Spleen (tissue), 11 donors: ENCODE results near the gene MYO7A. TPM values are rescaled to one million over a fixed set of nuclear protein-coding genes. Genes with fewer than 3 reads are reported as not detected.

Experiments
- DNase-seq: peaks from one replicate; pipeline ENCODE4 v3.0.0-alpha.2; 2020
- H3K27ac ChIP-seq, 8 donors: fragments of 200-600 bp; sonication (generic) in 7 of 8; 1 replicate in 4 of 8; 2 replicates in 4 of 8; pipeline versions ENCODE4 v1.5.0 to v1.8.0; 2016 to 2021; ENCODE audit warnings: inconsistent platforms in 4 of 8, mild to moderate bottlenecking in 4 of 8, moderate library complexity in 1 of 8
- H3K27me3 ChIP-seq, 7 donors: fragments of 200-600 bp; sonication (generic) in 6 of 7; replicated peaks in 1 of 7; 1 replicate in 4 of 7; 2 replicates in 3 of 7; pipeline versions ENCODE4 v1.5.0 to v1.8.0; 2016 to 2021; ENCODE audit warnings: inconsistent platforms in 3 of 7, mild to moderate bottlenecking in 1 of 7
- H3K36me3 ChIP-seq, 6 donors: fragments of 200-600 bp; sonication (generic) in 5 of 6; 1 replicate in 4 of 6; 2 replicates in 2 of 6; pipeline versions ENCODE4 v1.5.0 to v1.8.0; 2016 to 2021; ENCODE audit warnings: inconsistent platforms in 2 of 6
- H3K4me1 ChIP-seq, 6 donors: fragments of 200-600 bp; sonication (generic) in 5 of 6; 1 replicate in 3 of 6; 2 replicates in 3 of 6; pipeline versions ENCODE4 v1.5.0 to v1.8.0; 2016 to 2021; ENCODE audit warnings: inconsistent platforms in 3 of 6
- H3K4me3 ChIP-seq, 8 donors: fragments of 200-600 bp; sonication (generic) in 7 of 8; 1 replicate in 4 of 8; 2 replicates in 4 of 8; pipeline versions ENCODE4 v1.5.0 to v1.8.0; 2016 to 2021; ENCODE audit warnings: inconsistent platforms in 4 of 8, mild to moderate bottlenecking in 4 of 8, moderate library complexity in 2 of 8
- H3K9me3 ChIP-seq, 8 donors: fragments of 200-600 bp; sonication (generic) in 7 of 8; 1 replicate in 4 of 8; 2 replicates in 4 of 8; pipeline versions ENCODE4 v1.5.0 to v1.8.0; 2016 to 2021; ENCODE audit warnings: inconsistent platforms in 4 of 8
- POLR2A ChIP-seq, 3 donors: fragments of 450-650 bp; IDR thresholded peaks; one replicate each; pipeline ENCODE4 v1.5.1; 2017; ENCODE audit warnings: antibody characterized with exemption in 3 of 3, mild to moderate bottlenecking in 1 of 3
- POLR2AphosphoS5 ChIP-seq, 3 donors: sonication (generic); formaldehyde crosslinking; IDR thresholded peaks; one replicate each; pipeline ENCODE4 v1.5.1; 2017; ENCODE audit warnings: antibody characterized with exemption in 3 of 3
- WGBS, 5 donors: extraction: QIAGEN DNeasy Blood & Tissue Kit in 3 of 5; methylation state at CpG; one replicate each; pipeline versions ENCODE4 v1.1.5 to v1.1.7; 2013 to 2018; 5-methylcytosine and 5-hydroxymethylcytosine counted together
- intact Hi-C: fragments of 100-400 bp; cut with DNase I; formaldehyde crosslinking; loops from one replicate; pipeline ENCODE4 v1.15.0; 2023; ENCODE audit warnings: low total_unique reads
- polyA plus RNA-seq, 3 donors: library from polyadenylated mRNA; stranded (reverse); fragments of 200-250 nt; gene quantifications; one replicate each; pipeline ENCODE4 v1.2.1, GENCODE V29; 2013
- total RNA-seq, 7 donors: library from RNA; depleted of rRNA in 3 of 7; stranded (reverse); fragments of >200 nt in 3 of 7; fragmentation: NEBNext Ultra II Directional in 4 of 7; extraction: Animal tissue kit (Norgen Biotek cat#: 25700) in 4 of 7; gene quantifications; one replicate each; pipeline versions ENCODE4 v1.1.0 to v1.2.1, GENCODE V29; 2016 to 2021
- TF ChIP-seq, protein P1 (sequence below), 11 experiments: fragments of 200-600 bp in 7 of 11; fragments of 450-650 bp in 4 of 11; sonication (generic) in 4 of 11; IDR thresholded peaks in 8 of 11; conservative IDR thresholded peaks in 3 of 11; 1 replicate in 7 of 11; 2 replicates in 4 of 11; pipeline versions ENCODE4 v1.4.0 to v1.8.0; 2016 to 2021; ENCODE audit warnings: antibody characterized with exemption in 11 of 11, inconsistent platforms in 4 of 11, mild to moderate bottlenecking in 1 of 11
- donor health status: healthy with polysubstance abuse.
- donor health status: DM: no; HTN: no; CAD: no; lungs with moderate emphysema.
- donor health status: DM: no; HTN: no; CAD: no.
- donor health status: Bipolar disorder and iron deficiency.
- donor health status: healthy.
- donor health status: DM: no; HTN: no; CAD: no.
- donor health status: DM: yes; HTN: yes; CAD: no.

The MYO7A gene
- total and polyA plus RNA-seq, 10 donors, result 3.5 to 147 (median 33.0) TPM

DNA sequence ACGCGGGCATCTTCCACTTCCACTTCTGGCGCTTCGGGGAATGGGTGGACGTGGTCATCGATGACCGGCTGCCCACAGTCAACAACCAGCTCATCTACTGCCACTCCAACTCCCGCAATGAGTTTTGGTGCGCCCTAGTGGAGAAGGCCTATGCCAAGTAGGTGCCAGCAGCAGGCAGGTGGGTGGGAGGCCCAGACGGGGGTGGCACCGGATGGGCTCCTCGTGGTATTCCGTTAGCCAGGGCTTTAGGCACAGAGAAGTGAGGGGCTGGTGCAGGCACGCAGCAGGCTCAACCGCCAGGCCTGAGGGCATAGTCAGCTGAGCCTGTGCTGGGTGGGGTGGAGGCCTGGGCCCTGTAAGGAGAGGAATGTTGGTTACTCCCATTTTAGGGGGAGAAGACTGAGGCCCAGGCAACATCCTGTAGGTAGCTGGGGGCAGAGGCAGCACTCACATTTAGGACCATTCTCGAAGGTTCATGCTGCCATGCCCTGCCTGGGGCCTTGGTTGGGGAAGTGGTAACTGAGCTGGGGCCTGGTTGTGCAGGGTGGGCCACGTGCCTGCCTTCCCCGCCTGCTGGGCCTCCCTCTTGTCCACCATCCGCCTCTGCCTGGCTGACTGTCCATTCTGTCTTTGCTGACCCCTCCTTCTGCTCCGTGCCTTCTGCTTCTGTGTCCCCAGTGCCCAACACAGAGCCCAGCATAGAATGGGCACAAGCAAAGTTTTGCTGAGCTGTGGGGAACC, 15.2 kb upstream of the MYO7A start:
- Histone ChIP-seq H3K4me3 (no peak overlapping the region), H3K36me3 (no peaks in the 10 kb centered on the region), H3K27ac (no peak overlapping the region), H3K27me3 (no peaks in the 10 kb centered on the region), H3K4me1 (peaks cover 0 to 4% (median 0%) of the 10 kb centered on the region in 6 donors), H3K9me3 (no peaks in the 10 kb centered on the region)
- DNase-seq, result no peak
- 91 to 94% (median 93%) methylated on average over 13 to 20 of the region's 20 CpGs for WGBS, 5 donors
- intact Hi-C loops, result no loop called here
- TF ChIP-seq POLR2A (IDR thresholded peaks at IDR 0.05) (no peak), POLR2AphosphoS5 (IDR thresholded peaks at IDR 0.05) (no peak)
- TF ChIP-seq, protein P1, sequence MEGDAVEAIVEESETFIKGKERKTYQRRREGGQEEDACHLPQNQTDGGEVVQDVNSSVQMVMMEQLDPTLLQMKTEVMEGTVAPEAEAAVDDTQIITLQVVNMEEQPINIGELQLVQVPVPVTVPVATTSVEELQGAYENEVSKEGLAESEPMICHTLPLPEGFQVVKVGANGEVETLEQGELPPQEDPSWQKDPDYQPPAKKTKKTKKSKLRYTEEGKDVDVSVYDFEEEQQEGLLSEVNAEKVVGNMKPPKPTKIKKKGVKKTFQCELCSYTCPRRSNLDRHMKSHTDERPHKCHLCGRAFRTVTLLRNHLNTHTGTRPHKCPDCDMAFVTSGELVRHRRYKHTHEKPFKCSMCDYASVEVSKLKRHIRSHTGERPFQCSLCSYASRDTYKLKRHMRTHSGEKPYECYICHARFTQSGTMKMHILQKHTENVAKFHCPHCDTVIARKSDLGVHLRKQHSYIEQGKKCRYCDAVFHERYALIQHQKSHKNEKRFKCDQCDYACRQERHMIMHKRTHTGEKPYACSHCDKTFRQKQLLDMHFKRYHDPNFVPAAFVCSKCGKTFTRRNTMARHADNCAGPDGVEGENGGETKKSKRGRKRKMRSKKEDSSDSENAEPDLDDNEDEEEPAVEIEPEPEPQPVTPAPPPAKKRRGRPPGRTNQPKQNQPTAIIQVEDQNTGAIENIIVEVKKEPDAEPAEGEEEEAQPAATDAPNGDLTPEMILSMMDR (IDR thresholded peaks at IDR 0.05 in 8 of 11, conservative IDR thresholded peaks at IDR 0.05 in 3 of 11), result no peak

DNA sequence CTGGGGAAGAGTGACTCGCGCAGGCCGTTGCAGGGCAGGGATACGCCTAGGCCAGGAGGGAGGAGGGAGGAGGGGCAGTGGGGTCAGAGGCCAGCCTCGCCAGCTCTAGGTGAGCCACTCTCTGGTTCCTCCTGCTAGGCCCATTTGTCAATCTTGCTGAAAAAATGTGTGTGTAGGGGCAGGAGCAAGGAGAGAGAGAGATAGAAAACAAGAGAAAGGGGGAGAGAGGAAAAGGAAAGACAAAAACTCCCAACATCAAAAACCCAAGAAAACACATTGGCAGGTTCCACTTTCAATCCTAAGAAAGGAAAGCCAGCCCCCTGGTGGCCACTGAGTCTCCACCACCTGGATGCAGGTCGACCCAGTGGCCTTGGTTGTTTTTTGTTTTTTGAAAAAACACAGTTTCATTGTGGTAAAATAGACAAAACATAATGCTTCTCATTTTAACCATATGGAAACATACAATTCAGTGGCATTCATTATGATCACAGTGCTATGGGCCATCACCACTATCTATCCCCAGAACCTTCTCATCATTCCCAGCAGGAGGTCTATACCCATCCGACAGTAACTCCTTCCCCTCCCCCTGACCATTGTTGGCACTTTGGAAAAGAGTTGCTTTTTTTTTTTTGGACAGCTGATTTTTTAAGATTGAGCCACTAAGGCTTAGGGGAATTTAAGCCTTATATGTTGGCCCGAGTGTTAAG, 14.5 kb upstream of the MYO7A start:
- TF ChIP-seq, protein P1 (IDR thresholded peaks at IDR 0.05 in 8 of 11, conservative IDR thresholded peaks at IDR 0.05 in 3 of 11), result peak in 7 of 11 experiments; percentile 9 to 52 (median 47)
- no peak for TF ChIP-seq POLR2AphosphoS5 (IDR thresholded peaks at IDR 0.05)
- WGBS, 5 donors, result 68 to 81% (median 73%) methylated on average over 8 of the region's 8 CpGs
- Histone ChIP-seq H3K9me3 (no peaks in the 10 kb centered on the region), H3K36me3 (peaks cover 0 to 7% (median 0%) of the 10 kb centered on the region in 6 donors), H3K27ac (no peak overlapping the region), H3K4me1 (no peaks in the 10 kb centered on the region), H3K4me3 (no peak overlapping the region), H3K27me3 (no peaks in the 10 kb centered on the region)
- intact Hi-C loops, result no loop called here
- no peak for DNase-seq

GRCh38 chr11:77114089-77114463, 14.0 kb upstream of the MYO7A start:
- Histone ChIP-seq H3K27me3 (no peaks in the 10 kb centered on the region), H3K4me1 (no peaks in the 10 kb centered on the region), H3K36me3 (peaks cover 0 to 7% (median 0%) of the 10 kb centered on the region in 6 donors), H3K4me3 (no peak overlapping the region), H3K9me3 (no peaks in the 10 kb centered on the region), H3K27ac (no peak overlapping the region)
- intact Hi-C loops, result no loop called here
- DNase-seq, result no peak
- 91 to 95% (median 94%) methylated on average over 13 of the region's 13 CpGs for WGBS, 5 donors
- TF ChIP-seq POLR2AphosphoS5 (IDR thresholded peaks at IDR 0.05) (no peak), POLR2A (IDR thresholded peaks at IDR 0.05) (no peak)
- TF ChIP-seq, protein P1 (IDR thresholded peaks at IDR 0.05 in 8 of 11, conservative IDR thresholded peaks at IDR 0.05 in 3 of 11), result no peak

- Histone ChIP-seq H3K9me3 (no peaks in the 10 kb centered on the region), H3K4me3 (no peak overlapping the region), H3K27me3 (no peaks in the 10 kb centered on the region), H3K4me1 (no peaks in the 10 kb centered on the region), H3K27ac (no peak overlapping the region), H3K36me3 (peaks cover 0 to 7% (median 0%) of the 10 kb centered on the region in 6 donors)
- no peak for DNase-seq
- intact Hi-C loops, result no loop called here
- 96 to 98% (median 97%) methylated on average over 13 to 16 of the region's 16 CpGs for WGBS, 5 donors
- TF ChIP-seq POLR2A (IDR thresholded peaks at IDR 0.05) (no peak), POLR2AphosphoS5 (IDR thresholded peaks at IDR 0.05) (no peak)
- TF ChIP-seq, protein P1 (IDR thresholded peaks at IDR 0.05 in 8 of 11, conservative IDR thresholded peaks at IDR 0.05 in 3 of 11), result no peak
These were observed 12.8 kb upstream of the MYO7A start for GRCh38 chr11:77115181-77115611.
